GM23338 (cell line): Measurements from ENCODE around the gene SLC25A47. TPM values are rescaled to one million over a fixed set of nuclear protein-coding genes. Genes with fewer than 3 reads are reported as not detected.

ENCODE experiments used
- ATAC-seq: fragments of 200-7000 bp; cut with Tn5 transposase; 3 replicates; pipeline ENCODE4 v1.9.1; 2020
- DNase-seq: peaks from one replicate; pipeline ENCODE4 v3.0.0-alpha.2; 2015; ENCODE audit warnings: low spot score
- H2AFZ ChIP-seq: fragments of 200-600 bp; sonication (generic); 2 replicates; pipeline ENCODE4 v1.8.0; 2016; ENCODE audit warnings: antibody characterized with exemption, mild to moderate bottlenecking, moderate library complexity
- H3F3A ChIP-seq: fragments of 200-600 bp; sonication (generic); replicated peaks from 2 replicates; pipeline ENCODE4 v1.8.0; 2017; ENCODE audit warnings: antibody characterized with exemption, mixed run types, low read depth
- H3K27ac ChIP-seq: fragments of 200-600 bp; sonication (generic); 2 replicates; pipeline ENCODE4 v1.6.1; 2016; ENCODE audit warnings: low read depth
- H3K27me3 ChIP-seq: fragments of 200-600 bp; sonication (generic); 2 replicates; pipeline ENCODE4 v1.8.0; 2016; ENCODE audit warnings: mild to moderate bottlenecking, mixed run types, moderate library complexity; ENCODE audit not compliant: insufficient read depth
- H3K36me3 ChIP-seq: fragments of 200-600 bp; sonication (generic); 2 replicates; pipeline ENCODE4 v1.8.0; 2016; ENCODE audit warnings: mild to moderate bottlenecking; ENCODE audit not compliant: insufficient read depth
- H3K4me1 ChIP-seq: fragments of 200-600 bp; sonication (generic); 2 replicates; pipeline ENCODE4 v1.8.0; 2016; ENCODE audit warnings: mild to moderate bottlenecking, moderate library complexity; ENCODE audit not compliant: insufficient read depth
- H3K4me2 ChIP-seq: fragments of 200-600 bp; sonication (generic); 2 replicates; pipeline ENCODE4 v1.7.1; 2017; ENCODE audit warnings: mixed run types
- H3K4me3 ChIP-seq: fragments of 200-600 bp; sonication (generic); 2 replicates; pipeline ENCODE4 v1.6.1; 2016; ENCODE audit warnings: mixed run types
- H3K79me2 ChIP-seq: fragments of 200-600 bp; sonication (generic); replicated peaks from 2 replicates; pipeline ENCODE4 v1.8.0; 2017; ENCODE audit warnings: mild to moderate bottlenecking; ENCODE audit not compliant: insufficient read depth
- H3K9me2 ChIP-seq: fragments of 200-600 bp; sonication (generic); 2 replicates; pipeline ENCODE4 v1.8.0; 2017; ENCODE audit not compliant: insufficient read depth
- H4K20me1 ChIP-seq: fragments of 200-600 bp; sonication (generic); replicated peaks from 2 replicates; pipeline ENCODE4 v1.8.0; 2017; ENCODE audit warnings: mild to moderate bottlenecking; ENCODE audit not compliant: insufficient read depth
- H3K27ac Mint-ChIP-seq: 2 replicates; pipeline ENCODE4 v1.8.0; 2020; ENCODE audit warnings: inconsistent platforms, mild to moderate bottlenecking, moderate library complexity, mixed read lengths
- H3K27me3 Mint-ChIP-seq: 3 replicates; pipeline ENCODE4 v1.8.0; 2022; ENCODE audit warnings: low read depth, mild to moderate bottlenecking, moderate library complexity, mixed read lengths, inconsistent platforms; ENCODE audit not compliant: insufficient read depth, poor library complexity
- H3K36me3 Mint-ChIP-seq: 3 replicates; pipeline ENCODE4 v1.8.0; 2021; ENCODE audit warnings: low read depth, mild to moderate bottlenecking, inconsistent platforms, moderate library complexity, mixed read lengths
- H3K4me1 Mint-ChIP-seq: 3 replicates; pipeline ENCODE4 v1.8.0; 2020; ENCODE audit warnings: mild to moderate bottlenecking, inconsistent platforms, mixed read lengths
- H3K4me3 Mint-ChIP-seq: 3 replicates; pipeline ENCODE4 v1.8.0; 2021; ENCODE audit warnings: moderate library complexity, mild to moderate bottlenecking, inconsistent platforms, mixed read lengths
- H3K9me3 Mint-ChIP-seq: 3 replicates; pipeline ENCODE4 v1.8.0; 2020; ENCODE audit warnings: moderate library complexity, mild to moderate bottlenecking, inconsistent platforms, mixed read lengths
- EZH2 ChIP-seq: fragments of 200-600 bp; sonication (generic); IDR thresholded peaks from one replicate; pipeline ENCODE4 v1.8.0; 2017; ENCODE audit warnings: antibody characterized with exemption, mild to moderate bottlenecking, low read depth; ENCODE audit not compliant: unreplicated experiment
- EZH2phosphoT487 ChIP-seq: fragments of 200-600 bp; sonication (generic); IDR thresholded peaks from one replicate; pipeline ENCODE4 v1.8.1; 2018; ENCODE audit warnings: antibody characterized with exemption; ENCODE audit not compliant: unreplicated experiment
- NANOG ChIP-seq: IDR thresholded peaks from 2 replicates; pipeline ENCODE4 v1.6.1; 2016; ENCODE audit warnings: antibody characterized with exemption, borderline replicate concordance
- ZNF114 ChIP-seq: fragments of 250-450 bp; sonication (Bioruptor Pico); IDR thresholded peaks from 2 replicates; pipeline ENCODE4 v1.5.0; 2020; ENCODE audit warnings: mild to moderate bottlenecking, moderate library complexity
- ZNF331 ChIP-seq: fragments of 250-450 bp; sonication (Bioruptor Pico); IDR thresholded peaks from 2 replicates; pipeline ENCODE4 v1.5.0; 2020; ENCODE audit warnings: low read depth, mild to moderate bottlenecking, moderate library complexity
- polyA plus RNA-seq: library from polyadenylated mRNA; unstranded; fragments of >200 nt; fragmentation: Nextera tagmentation; extraction: Ambion mirVana; gene quantifications from 2 replicates; pipeline ENCODE4 v1.2.1, GENCODE V29; 2016
- total RNA-seq: library from RNA; depleted of rRNA; stranded (reverse); fragments of >200 nt; shearing (Covaris generic); gene quantifications from 2 replicates; pipeline ENCODE4 v1.2.3, GENCODE V29; 2014
- TF ChIP-seq, protein P1 (sequence below): fragments of 250-450 bp; sonication (Bioruptor Pico); IDR thresholded peaks from 2 replicates; pipeline ENCODE4 v1.5.0; 2020; ENCODE audit warnings: mild to moderate bottlenecking, moderate library complexity
- TF ChIP-seq, protein P2 (sequence below): IDR thresholded peaks from one replicate; pipeline ENCODE4 v1.6.1; 2018; ENCODE audit warnings: antibody characterized with exemption; ENCODE audit not compliant: unreplicated experiment

Gene SLC25A47
- total and polyA plus RNA-seq, 2 experiments from 2014 or later, result not detected

DNA sequence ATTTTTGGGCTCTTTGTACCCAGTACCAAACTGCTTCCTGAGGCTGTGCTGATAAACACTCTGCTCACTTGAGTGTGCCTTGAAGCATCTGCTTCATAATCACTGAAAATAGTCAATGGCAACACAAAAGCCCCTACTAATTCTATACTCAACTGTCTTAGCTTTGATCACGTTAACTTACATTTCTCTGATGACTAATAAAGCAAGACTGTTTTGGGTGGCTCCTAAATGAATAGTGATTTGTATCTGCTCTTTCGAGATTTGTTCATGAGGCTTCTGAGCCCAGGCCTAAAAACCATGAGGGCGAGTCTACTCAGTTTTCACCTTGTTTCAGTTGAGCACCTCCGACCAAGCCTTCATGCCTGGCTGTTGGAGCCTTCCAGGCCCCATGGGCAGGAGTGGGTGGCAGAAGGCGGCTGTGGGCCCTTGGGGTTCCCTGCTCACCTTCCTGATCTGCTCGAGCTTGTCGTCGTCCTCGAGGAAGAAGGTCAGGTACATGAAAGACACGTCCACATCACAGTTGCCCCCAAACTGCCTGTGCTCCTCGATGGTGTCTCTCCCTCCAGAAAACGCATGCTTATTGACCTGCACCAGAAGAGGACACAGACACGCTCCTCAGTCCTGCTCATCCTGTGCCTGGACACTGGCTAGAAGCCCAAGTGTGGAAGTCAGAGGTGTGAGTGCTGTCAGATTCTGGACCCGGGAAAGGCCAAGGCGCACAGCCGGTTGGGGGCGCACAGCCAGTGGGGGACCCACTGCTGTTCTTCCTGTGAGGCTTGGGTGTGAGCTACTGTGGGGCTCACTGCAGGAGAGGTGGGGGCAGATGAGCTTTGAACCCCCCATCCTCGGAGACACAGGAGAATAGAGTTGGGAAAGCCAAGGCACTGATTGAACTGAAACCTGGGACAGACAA, 13.7 kb downstream of the SLC25A47 start:
- peaks cover 4% of the 10 kb centered on the region for H3K27me3 Mint-ChIP-seq
- peaks cover 75% of the 10 kb centered on the region for H3K36me3 Mint-ChIP-seq
- no peak for ATAC-seq
- no peak overlapping the region for H3K4me3 Mint-ChIP-seq
- Histone ChIP-seq H2AFZ (no peak overlapping the region), H3K36me3 (peaks cover 24% of the 10 kb centered on the region), H3F3A (no peaks in the 10 kb centered on the region), H3K4me1 (no peaks in the 10 kb centered on the region), H3K27ac (no peak overlapping the region), H4K20me1 (no peaks in the 10 kb centered on the region; the same call in 1 of the 2 replicates), H3K4me3 (no peak overlapping the region), H3K27me3 (no peaks in the 10 kb centered on the region), H3K4me2 (no peak overlapping the region), H3K9me2 (no peaks in the 10 kb centered on the region), H3K79me2 (no peaks in the 10 kb centered on the region)
- no peaks in the 10 kb centered on the region for H3K9me3 Mint-ChIP-seq
- TF ChIP-seq ZNF331 (CRISPR knock-in tag) (no peak), EZH2 (no peak), EZH2phosphoT487 (no peak), NANOG (no peak), ZNF114 (CRISPR knock-in tag) (no peak)
- TF ChIP-seq, protein P1, sequence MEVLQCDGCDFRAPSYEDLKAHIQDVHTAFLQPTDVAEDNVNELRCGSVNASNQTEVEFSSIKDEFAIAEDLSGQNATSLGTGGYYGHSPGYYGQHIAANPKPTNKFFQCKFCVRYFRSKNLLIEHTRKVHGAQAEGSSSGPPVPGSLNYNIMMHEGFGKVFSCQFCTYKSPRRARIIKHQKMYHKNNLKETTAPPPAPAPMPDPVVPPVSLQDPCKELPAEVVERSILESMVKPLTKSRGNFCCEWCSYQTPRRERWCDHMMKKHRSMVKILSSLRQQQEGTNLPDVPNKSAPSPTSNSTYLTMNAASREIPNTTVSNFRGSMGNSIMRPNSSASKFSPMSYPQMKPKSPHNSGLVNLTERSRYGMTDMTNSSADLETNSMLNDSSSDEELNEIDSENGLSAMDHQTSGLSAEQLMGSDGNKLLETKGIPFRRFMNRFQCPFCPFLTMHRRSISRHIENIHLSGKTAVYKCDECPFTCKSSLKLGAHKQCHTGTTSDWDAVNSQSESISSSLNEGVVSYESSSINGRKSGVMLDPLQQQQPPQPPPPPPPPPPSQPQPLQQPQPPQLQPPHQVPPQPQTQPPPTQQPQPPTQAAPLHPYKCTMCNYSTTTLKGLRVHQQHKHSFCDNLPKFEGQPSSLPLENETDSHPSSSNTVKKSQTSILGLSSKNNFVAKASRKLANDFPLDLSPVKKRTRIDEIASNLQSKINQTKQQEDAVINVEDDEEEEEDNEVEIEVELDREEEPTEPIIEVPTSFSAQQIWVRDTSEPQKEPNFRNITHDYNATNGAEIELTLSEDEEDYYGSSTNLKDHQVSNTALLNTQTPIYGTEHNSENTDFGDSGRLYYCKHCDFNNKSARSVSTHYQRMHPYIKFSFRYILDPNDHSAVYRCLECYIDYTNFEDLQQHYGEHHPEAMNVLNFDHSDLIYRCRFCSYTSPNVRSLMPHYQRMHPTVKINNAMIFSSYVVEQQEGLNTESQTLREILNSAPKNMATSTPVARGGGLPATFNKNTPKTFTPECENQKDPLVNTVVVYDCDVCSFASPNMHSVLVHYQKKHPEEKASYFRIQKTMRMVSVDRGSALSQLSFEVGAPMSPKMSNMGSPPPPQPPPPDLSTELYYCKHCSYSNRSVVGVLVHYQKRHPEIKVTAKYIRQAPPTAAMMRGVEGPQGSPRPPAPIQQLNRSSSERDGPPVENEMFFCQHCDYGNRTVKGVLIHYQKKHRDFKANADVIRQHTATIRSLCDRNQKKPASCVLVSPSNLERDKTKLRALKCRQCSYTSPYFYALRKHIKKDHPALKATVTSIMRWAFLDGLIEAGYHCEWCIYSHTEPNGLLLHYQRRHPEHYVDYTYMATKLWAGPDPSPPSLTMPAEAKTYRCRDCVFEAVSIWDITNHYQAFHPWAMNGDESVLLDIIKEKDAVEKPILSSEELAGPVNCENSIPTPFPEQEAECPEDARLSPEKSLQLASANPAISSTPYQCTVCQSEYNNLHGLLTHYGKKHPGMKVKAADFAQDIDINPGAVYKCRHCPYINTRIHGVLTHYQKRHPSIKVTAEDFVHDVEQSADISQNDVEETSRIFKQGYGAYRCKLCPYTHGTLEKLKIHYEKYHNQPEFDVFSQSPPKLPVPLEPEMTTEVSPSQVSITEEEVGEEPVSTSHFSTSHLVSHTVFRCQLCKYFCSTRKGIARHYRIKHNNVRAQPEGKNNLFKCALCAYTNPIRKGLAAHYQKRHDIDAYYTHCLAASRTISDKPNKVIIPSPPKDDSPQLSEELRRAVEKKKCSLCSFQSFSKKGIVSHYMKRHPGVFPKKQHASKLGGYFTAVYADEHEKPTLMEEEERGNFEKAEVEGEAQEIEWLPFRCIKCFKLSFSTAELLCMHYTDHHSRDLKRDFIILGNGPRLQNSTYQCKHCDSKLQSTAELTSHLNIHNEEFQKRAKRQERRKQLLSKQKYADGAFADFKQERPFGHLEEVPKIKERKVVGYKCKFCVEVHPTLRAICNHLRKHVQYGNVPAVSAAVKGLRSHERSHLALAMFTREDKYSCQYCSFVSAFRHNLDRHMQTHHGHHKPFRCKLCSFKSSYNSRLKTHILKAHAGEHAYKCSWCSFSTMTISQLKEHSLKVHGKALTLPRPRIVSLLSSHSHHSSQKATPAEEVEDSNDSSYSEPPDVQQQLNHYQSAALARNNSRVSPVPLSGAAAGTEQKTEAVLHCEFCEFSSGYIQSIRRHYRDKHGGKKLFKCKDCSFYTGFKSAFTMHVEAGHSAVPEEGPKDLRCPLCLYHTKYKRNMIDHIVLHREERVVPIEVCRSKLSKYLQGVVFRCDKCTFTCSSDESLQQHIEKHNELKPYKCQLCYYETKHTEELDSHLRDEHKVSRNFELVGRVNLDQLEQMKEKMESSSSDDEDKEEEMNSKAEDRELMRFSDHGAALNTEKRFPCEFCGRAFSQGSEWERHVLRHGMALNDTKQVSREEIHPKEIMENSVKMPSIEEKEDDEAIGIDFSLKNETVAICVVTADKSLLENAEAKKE (CRISPR knock-in tag), result no peak
- TF ChIP-seq, protein P2, sequence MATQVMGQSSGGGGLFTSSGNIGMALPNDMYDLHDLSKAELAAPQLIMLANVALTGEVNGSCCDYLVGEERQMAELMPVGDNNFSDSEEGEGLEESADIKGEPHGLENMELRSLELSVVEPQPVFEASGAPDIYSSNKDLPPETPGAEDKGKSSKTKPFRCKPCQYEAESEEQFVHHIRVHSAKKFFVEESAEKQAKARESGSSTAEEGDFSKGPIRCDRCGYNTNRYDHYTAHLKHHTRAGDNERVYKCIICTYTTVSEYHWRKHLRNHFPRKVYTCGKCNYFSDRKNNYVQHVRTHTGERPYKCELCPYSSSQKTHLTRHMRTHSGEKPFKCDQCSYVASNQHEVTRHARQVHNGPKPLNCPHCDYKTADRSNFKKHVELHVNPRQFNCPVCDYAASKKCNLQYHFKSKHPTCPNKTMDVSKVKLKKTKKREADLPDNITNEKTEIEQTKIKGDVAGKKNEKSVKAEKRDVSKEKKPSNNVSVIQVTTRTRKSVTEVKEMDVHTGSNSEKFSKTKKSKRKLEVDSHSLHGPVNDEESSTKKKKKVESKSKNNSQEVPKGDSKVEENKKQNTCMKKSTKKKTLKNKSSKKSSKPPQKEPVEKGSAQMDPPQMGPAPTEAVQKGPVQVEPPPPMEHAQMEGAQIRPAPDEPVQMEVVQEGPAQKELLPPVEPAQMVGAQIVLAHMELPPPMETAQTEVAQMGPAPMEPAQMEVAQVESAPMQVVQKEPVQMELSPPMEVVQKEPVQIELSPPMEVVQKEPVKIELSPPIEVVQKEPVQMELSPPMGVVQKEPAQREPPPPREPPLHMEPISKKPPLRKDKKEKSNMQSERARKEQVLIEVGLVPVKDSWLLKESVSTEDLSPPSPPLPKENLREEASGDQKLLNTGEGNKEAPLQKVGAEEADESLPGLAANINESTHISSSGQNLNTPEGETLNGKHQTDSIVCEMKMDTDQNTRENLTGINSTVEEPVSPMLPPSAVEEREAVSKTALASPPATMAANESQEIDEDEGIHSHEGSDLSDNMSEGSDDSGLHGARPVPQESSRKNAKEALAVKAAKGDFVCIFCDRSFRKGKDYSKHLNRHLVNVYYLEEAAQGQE, result no peak
- no peak overlapping the region; the same call in 1 of the 2 replicates for H3K27ac Mint-ChIP-seq
- DNase-seq, result no peak
- no peaks in the 10 kb centered on the region; the same call in 2 of the 3 replicates for H3K4me1 Mint-ChIP-seq
